HG03457 (cell line): Measurements from ENCODE around the gene NRAP.

Experiments
- ATAC-seq: cut with Tn5 transposase; IDR thresholded peaks from one replicate; pipeline ENCODE4 v1.9.1; 2021; ENCODE audit warnings: moderate number of reproducible peaks; ENCODE audit not compliant: unreplicated experiment

NRAP gene

DNA sequence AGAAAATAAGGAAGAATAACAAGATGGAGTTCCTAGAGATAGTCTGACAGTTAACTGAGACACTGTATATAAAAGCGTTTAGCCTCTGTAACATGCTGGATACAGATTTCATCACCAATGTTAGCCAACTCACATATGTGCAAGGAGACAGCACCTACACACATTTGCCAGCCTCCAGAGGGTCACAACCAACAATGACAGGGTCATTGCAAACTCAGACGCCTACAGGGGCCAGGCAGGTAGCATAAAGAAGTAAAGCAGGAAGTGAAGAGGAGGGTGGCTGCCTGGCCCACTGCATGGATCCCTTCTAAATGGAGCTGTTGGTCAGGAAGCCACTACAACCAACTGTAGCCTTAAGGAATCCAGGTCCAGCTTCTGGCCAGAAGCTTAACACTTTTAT lies 50.4 kb downstream of the NRAP start:
- no peak for ATAC-seq

- ATAC-seq, result no peak
These were observed 51.7 kb downstream of the NRAP start for GRCh38 chr10:113612154-113612553.

GRCh38 chr10:113610631-113611601 lies 52.9 kb downstream of the NRAP start:
- no peak for ATAC-seq

GRCh38 chr10:113609704-113610108 lies 54.1 kb downstream of the NRAP start:
- no peak for ATAC-seq

GRCh38 chr10:113605268-113605978 lies 58.4 kb downstream of the NRAP start:
- no peak for ATAC-seq

DNA sequence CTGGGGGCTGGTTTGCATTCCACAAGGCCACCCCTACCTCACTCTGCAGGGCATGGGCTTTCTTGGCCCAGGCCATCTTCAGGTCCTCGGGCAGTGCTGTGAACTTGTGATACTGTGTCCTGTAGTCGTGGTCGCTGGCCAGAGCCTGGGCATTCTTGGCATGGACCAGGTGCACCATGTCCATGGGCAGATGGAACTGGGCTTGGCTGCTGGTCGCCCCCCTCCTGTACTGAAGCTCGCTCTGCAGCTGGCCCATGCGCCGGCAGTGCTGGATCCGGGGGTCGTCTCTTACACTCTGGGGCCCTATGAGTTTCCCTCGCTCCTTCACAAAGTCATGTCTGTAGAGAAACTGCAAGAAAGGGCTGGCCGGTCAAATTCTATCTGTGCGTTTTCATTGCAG lies 59.3 kb downstream of the NRAP start:
- no peak for ATAC-seq

GRCh38 chr10:113603057-113603777 lies 60.6 kb downstream of the NRAP start:
- ATAC-seq, result no peak

- no peak for ATAC-seq
These were observed 63.3 kb downstream of the NRAP start for GRCh38 chr10:113600569-113600968.

- ATAC-seq, result no peak
These were observed 69.2 kb downstream of the NRAP start for GRCh38 chr10:113594652-113595051.

- ATAC-seq, result no peak
These were observed 71.5 kb downstream of the NRAP start for GRCh38 chr10:113592380-113592779.

- no peak for ATAC-seq
These were observed 73.3 kb downstream of the NRAP start for GRCh38 chr10:113590581-113590980.

- ATAC-seq, result no peak
These were observed 74.6 kb downstream of the NRAP start for GRCh38 chr10:113589201-113589770.

DNA sequence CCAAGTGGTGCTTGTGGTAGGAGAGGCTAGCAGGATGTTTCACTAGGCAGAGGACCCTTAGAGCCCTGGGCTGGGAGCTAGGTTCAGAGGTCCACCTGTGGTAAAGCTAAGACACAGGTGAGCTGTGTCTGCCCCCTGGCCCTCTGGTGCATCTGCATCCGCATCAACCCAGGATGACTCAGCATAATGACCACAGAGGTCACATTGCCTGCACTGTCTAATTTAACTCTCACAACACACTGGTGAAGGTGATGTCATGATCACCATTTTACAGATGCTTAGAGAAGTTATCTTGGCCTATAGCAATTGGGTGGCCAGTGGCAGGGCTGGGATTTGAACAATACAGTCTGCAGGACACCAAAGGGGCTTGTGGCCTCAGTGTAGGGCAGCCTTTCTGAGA lies 77.9 kb downstream of the NRAP start:
- no peak for ATAC-seq

GRCh38 chr10:113583571-113583970 lies 80.3 kb downstream of the NRAP start:
- ATAC-seq, result no peak

GRCh38 chr10:113581092-113581491 lies 82.7 kb downstream of the NRAP start:
- no peak for ATAC-seq

- no peak for ATAC-seq
These were observed 85.1 kb downstream of the NRAP start for GRCh38 chr10:113578773-113579172.

DNA sequence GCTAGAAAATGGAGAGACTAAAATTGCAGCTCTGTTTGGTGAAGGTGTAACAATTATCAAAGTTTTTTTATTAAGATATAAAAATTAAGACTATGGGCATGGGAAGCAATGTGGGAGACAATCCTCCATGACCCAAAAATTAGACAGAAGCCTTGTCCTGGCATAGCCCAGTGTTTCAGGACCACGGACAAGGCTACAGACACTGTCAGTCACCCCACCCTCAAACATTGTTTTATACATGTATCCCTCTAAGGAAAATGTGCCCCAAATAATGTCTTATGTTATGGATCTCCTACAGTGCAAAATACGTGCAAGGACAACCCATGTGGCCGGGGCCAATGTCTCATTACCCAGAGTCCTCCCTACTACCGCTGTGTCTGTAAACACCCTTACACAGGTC lies 87.0 kb downstream of the NRAP start:
- no peak for ATAC-seq

DNA sequence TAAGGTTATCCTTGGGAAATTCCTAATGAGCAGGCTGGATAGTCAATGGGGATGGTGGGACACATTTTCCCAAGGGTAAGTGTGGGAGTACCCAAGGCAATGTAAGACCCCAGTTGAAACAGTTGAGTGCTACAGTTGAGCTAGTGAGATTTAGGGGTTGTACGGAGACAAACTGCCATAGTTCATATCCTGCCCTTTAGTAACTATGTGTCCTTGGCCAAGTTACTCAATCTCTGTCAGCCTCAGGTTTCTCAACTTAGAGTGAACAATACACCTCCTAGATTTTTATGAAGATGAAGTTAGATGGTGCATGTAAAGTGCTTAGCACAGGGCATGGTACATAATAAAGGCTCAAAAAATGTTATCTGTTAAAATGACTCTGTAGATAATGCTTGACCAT lies 90.5 kb downstream of the NRAP start:
- ATAC-seq, result no peak

- no peak for ATAC-seq
These were observed 91.1 kb downstream of the NRAP start for GRCh38 chr10:113572520-113573290.

GRCh38 chr10:113569576-113569975 lies 94.3 kb downstream of the NRAP start:
- ATAC-seq, result no peak
